ENCODE data around the gene FHOD3.

GRCh38 chr18:36600548-36600947 lies 303.0 kb downstream of the FHOD3 start:
- no peak for TF ChIP-seq EP300 (IDR thresholded peaks at IDR 0.05; ENCODE audit: borderline replicate concordance)
- no peak for TF ChIP-seq MAX (IDR thresholded peaks at IDR 0.05)
- no peak for TF ChIP-seq TAF1 (IDR thresholded peaks at IDR 0.05; ENCODE audit: low read depth)
- TF ChIP-seq FOXM1 (IDR thresholded peaks at IDR 0.05; ENCODE audit: borderline replicate concordance, low read depth): no peak
- TF ChIP-seq, protein P1, sequence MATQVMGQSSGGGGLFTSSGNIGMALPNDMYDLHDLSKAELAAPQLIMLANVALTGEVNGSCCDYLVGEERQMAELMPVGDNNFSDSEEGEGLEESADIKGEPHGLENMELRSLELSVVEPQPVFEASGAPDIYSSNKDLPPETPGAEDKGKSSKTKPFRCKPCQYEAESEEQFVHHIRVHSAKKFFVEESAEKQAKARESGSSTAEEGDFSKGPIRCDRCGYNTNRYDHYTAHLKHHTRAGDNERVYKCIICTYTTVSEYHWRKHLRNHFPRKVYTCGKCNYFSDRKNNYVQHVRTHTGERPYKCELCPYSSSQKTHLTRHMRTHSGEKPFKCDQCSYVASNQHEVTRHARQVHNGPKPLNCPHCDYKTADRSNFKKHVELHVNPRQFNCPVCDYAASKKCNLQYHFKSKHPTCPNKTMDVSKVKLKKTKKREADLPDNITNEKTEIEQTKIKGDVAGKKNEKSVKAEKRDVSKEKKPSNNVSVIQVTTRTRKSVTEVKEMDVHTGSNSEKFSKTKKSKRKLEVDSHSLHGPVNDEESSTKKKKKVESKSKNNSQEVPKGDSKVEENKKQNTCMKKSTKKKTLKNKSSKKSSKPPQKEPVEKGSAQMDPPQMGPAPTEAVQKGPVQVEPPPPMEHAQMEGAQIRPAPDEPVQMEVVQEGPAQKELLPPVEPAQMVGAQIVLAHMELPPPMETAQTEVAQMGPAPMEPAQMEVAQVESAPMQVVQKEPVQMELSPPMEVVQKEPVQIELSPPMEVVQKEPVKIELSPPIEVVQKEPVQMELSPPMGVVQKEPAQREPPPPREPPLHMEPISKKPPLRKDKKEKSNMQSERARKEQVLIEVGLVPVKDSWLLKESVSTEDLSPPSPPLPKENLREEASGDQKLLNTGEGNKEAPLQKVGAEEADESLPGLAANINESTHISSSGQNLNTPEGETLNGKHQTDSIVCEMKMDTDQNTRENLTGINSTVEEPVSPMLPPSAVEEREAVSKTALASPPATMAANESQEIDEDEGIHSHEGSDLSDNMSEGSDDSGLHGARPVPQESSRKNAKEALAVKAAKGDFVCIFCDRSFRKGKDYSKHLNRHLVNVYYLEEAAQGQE (IDR thresholded peaks at IDR 0.05; ENCODE audit: low read depth): no peak
- no peak for TF ChIP-seq NFIC (IDR thresholded peaks at IDR 0.05)
- no peak for TF ChIP-seq YY1 (IDR thresholded peaks at IDR 0.05; ENCODE audit: low read depth)
- TF ChIP-seq CEBPB (IDR thresholded peaks at IDR 0.05): no peak
- no peak for TF ChIP-seq TCF12 (IDR thresholded peaks at IDR 0.05; ENCODE audit: low read depth)
- TF ChIP-seq RAD21 (IDR thresholded peaks at IDR 0.05; ENCODE audit: low read depth): no peak
- TF ChIP-seq EGR1 (IDR thresholded peaks at IDR 0.05): no peak
- TF ChIP-seq USF1 (IDR thresholded peaks at IDR 0.05): no peak
- TF ChIP-seq TEAD4 (IDR thresholded peaks at IDR 0.05): no peak

Data from Ishikawa (cell line).